ENCODE measurements around the gene CHRNA7.

CHRNA7 gene

GRCh38 chr15:32035285-32035684 is 5.0 kb downstream of the CHRNA7 start:
- TF ChIP-seq ZFX (IDR thresholded peaks at IDR 0.05; ENCODE audit: borderline replicate concordance) (no peak), CTCF (IDR thresholded peaks at IDR 0.05) (no peak)
- H3K27ac ChIP-seq: no peak overlapping the region

GRCh38 chr15:32036971-32037370 is 6.7 kb downstream of the CHRNA7 start:
- no peak for TF ChIP-seq ZFX (IDR thresholded peaks at IDR 0.05; ENCODE audit: borderline replicate concordance)
- TF ChIP-seq CTCF (IDR thresholded peaks at IDR 0.05): no peak
- H3K27ac ChIP-seq: no peak overlapping the region

DNA sequence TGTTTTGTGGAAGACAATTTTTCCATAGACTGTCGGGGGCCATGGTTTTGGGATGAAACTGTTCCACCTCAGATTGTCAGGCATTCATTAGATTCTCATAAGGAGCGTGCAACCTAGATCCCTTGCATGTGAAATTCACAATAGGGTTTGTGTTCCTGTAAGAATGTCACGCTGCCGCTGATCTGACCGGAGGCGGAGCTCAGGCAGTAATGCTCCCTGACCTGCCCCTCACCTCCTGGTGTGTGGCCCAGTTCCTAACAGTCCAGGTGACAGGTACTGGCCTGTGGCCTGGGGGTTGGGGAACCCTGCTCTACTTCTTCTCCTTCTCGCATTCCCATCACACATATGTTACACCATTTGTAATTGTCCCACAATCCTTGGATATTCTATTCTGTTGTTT is 11.0 kb downstream of the CHRNA7 start:
- TF ChIP-seq ZFX (IDR thresholded peaks at IDR 0.05; ENCODE audit: borderline replicate concordance): no peak
- no peak for TF ChIP-seq CTCF (IDR thresholded peaks at IDR 0.05)
- no peak overlapping the region for H3K27ac ChIP-seq

- H3K27ac ChIP-seq: no peak overlapping the region
- TF ChIP-seq CTCF (IDR thresholded peaks at IDR 0.05): no peak
- TF ChIP-seq ZFX (IDR thresholded peaks at IDR 0.05; ENCODE audit: borderline replicate concordance): no peak
These were observed 12.1 kb downstream of the CHRNA7 start for GRCh38 chr15:32042269-32042972.

- no peak for TF ChIP-seq CTCF (IDR thresholded peaks at IDR 0.05)
- no peak for TF ChIP-seq ZFX (IDR thresholded peaks at IDR 0.05; ENCODE audit: borderline replicate concordance)
- H3K27ac ChIP-seq: no peak overlapping the region
These were observed 23.4 kb downstream of the CHRNA7 start for GRCh38 chr15:32053719-32054118.

- H3K27ac ChIP-seq: no peak overlapping the region
- TF ChIP-seq ZFX (IDR thresholded peaks at IDR 0.05; ENCODE audit: borderline replicate concordance): no peak
- TF ChIP-seq CTCF (IDR thresholded peaks at IDR 0.05): no peak
These were observed 27.6 kb downstream of the CHRNA7 start for GRCh38 chr15:32057876-32058425.

DNA sequence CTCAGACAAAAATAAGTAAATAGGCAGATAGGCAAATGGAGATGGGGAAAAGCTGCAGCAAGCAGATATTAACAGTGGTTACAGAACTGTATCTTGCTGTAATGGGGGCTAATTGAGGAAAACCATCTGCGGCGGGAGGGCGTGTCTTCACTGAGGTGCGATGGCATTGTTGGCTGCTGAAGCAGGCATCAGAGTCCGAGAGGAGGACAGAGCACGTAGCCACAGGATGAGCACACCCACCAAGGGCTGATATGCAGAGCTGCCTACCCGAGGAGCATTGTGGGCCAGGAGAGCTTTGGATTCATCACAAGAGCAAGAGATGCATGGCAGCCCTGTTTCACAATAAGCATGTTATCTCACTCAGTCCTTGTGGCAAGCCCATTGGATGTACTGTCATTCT is 30.4 kb downstream of the CHRNA7 start:
- no peak for TF ChIP-seq ZFX (IDR thresholded peaks at IDR 0.05; ENCODE audit: borderline replicate concordance)
- TF ChIP-seq CTCF (IDR thresholded peaks at IDR 0.05): no peak

More for the DNA sequence above, 30.4 kb downstream of the CHRNA7 start:
- no peak overlapping the region for H3K27ac ChIP-seq
